ENCODE results near the gene MT1F.

Gene MT1F

DNA sequence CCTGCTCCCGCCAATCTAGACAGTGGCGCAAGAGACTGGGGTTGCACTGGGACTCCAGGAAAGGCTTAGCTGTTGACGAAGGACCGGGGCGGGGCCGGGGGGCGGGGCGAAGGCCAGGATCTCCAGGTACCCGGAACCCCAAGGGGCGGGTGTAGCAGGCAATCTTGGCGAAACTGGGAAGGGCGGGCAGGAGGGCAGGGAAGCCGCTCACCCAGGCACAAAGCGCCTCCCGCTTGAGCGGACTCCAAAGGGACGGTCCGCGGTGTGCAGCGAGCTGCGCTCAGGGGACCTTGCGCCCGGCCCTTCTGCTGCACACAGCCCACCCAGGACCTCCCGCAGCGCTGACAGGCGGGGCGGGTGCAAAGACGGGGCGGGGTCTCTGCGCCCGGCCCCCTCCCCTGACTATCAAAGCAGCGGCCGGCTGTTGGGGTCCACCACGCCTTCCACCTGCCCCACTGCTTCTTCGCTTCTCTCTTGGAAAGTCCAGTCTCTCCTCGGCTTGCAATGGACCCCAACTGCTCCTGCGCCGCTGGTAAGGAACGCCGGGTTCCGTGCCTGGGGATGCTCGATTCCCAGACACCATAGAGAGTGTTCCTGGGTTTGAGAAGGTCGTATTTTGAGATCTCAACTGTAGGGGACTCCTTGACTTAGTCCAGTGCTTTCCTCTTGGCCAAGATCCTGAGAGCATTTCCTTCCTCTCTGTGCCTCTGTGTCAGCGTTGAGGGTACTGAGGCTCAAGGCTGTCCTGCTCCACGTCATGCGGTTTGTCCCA lies at the start of gene MT1F:
TSS of gene MT1F (plus strand) at position 405 of the 772 bp plus-strand sequence. CDS start at position 505, 100 bp downstream.
- DNase-seq (ENCODE audit: insufficient read length, low spot score) (no peak), FAIRE-seq (no peak)
- TF ChIP-seq POLR2A (IDR thresholded peaks at IDR 0.05; ENCODE audit: low read depth, low read length) = no peak

GRCh38 chr16:56608043-56608875 lies 49.5 kb upstream of the MT1F start, which contains the start of gene MT2A:
MT2A (plus strand) TSS chr16:56608584; CDS start chr16:56608656, 72 bp downstream.
- TF ChIP-seq POLR2A (IDR thresholded peaks at IDR 0.05; ENCODE audit: low read depth, low read length) = peak; percentile 94
- DNase-seq (ENCODE audit: insufficient read length, low spot score) = peak; percentile 68
- no peak for FAIRE-seq

GRCh38 chr16:56608876-56609462 lies 48.8 kb upstream of the MT1F start:
- FAIRE-seq = no peak
- TF ChIP-seq POLR2A (IDR thresholded peaks at IDR 0.05; ENCODE audit: low read depth, low read length) = no peak
- no peak for DNase-seq (ENCODE audit: insufficient read length, low spot score)

GRCh38 chr16:56609463-56609921 lies 48.3 kb upstream of the MT1F start:
- no peak for FAIRE-seq
- peak; percentile 40; the same call in 1 of the 2 replicates for TF ChIP-seq POLR2A (IDR thresholded peaks at IDR 0.05; ENCODE audit: low read depth, low read length)
- DNase-seq (ENCODE audit: insufficient read length, low spot score) = no peak

GRCh38 chr16:56610017-56610608 lies 47.6 kb upstream of the MT1F start:
- DNase-seq (ENCODE audit: insufficient read length, low spot score) = no peak
- no peak for FAIRE-seq
- peak; percentile 74 for TF ChIP-seq POLR2A (IDR thresholded peaks at IDR 0.05; ENCODE audit: low read depth, low read length)

DNA sequence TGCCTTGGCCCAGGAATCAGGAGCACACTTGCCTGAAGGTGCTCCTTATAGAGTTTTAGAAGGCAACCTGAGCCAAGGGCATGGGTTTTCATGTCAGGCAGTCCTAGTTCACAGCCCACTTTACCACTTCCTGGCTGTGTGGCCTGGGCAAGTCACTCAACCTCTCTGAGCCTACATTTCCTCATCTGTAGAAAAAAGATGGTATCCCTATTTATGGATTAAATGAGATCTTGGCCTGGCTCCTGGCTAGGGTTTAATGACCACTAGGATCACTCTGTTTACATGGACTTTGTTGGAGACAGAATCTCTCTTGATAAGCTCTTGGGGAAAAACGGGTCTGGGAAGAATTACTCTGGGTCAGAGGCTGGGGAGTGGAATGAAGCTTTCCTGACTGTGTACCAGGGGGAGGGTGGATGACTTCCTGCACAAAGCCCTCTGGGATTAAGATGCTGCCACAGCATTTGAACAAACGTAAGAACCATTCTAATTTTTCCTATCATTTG lies 47.1 kb upstream of the MT1F start:
- TF ChIP-seq POLR2A (IDR thresholded peaks at IDR 0.05; ENCODE audit: low read depth, low read length) = no peak
- DNase-seq (ENCODE audit: insufficient read length, low spot score) (no peak), FAIRE-seq (no peak)

DNA sequence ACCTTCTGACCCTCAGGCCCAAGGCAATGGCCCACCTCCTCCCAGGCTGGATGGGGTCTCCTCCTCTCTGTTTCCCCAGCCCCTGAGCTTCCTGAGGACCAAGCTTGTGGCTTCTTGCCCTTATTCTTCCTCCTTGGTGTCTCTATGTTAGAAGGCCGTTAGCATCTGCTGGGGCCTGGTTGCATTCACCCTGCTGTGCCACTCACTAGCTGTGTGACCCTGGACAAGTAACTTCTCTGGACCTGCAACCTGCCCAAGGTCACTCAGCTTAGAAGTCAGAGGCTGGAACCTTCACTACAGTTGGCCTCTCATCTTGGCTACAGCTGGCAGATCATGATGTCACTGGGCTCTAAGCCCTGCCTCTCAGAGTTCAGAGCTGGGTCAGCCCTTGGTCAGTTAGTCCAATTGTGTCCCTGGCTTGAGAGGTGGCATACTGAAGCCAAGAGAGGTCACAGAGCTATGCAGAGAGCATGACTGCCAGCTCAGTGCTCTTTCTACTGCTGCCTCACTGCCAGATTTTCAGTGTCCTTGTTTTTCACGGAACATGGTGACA lies 46.4 kb upstream of the MT1F start:
- FAIRE-seq (no peak), DNase-seq (ENCODE audit: insufficient read length, low spot score) (no peak)
- no peak for TF ChIP-seq POLR2A (IDR thresholded peaks at IDR 0.05; ENCODE audit: low read depth, low read length)

DNA sequence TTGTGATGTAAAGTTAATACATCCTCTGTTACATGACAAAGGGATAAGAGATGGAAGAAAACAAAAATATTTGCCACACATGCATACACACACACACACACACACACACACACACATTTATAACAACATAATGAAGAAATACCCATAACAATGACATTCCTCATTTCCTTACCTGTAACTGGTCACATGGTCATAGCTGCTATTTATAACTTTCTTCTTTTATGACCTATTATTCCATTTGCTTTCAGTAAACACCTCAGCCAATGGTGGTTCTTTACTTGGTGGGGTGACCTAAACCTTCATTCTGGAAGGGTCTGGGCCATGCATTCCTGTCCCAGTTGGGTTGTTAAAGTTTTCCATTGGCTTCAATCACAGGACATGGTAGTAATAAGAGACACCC lies 44.1 kb upstream of the MT1F start:
- no peak for TF ChIP-seq POLR2A (IDR thresholded peaks at IDR 0.05; ENCODE audit: low read depth, low read length)
- FAIRE-seq (no peak), DNase-seq (ENCODE audit: insufficient read length, low spot score) (no peak)

DNA sequence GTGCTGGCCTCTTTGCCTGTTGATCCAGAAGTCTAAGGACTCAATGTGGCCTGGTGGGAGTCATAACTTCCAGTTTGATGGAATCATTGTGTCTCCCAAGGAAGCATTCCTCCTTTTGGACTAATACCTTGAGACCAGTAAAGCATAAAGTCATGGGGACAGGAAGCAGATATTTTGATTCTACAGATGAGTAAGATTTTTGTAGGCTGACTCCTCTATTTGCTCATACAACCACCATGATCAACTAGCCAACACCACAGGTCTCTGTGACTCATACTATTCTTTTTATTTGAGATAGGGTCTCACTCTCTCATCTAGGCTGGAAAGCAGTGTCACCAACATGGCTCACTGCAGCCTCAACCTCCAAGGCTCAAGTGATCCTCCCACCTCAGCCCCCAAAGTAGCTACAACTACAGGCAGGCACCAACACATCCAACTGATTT lies 43.2 kb upstream of the MT1F start:
- no peak for TF ChIP-seq POLR2A (IDR thresholded peaks at IDR 0.05; ENCODE audit: low read depth, low read length)
- FAIRE-seq (no peak), DNase-seq (ENCODE audit: insufficient read length, low spot score) (peak; percentile 54)

DNA sequence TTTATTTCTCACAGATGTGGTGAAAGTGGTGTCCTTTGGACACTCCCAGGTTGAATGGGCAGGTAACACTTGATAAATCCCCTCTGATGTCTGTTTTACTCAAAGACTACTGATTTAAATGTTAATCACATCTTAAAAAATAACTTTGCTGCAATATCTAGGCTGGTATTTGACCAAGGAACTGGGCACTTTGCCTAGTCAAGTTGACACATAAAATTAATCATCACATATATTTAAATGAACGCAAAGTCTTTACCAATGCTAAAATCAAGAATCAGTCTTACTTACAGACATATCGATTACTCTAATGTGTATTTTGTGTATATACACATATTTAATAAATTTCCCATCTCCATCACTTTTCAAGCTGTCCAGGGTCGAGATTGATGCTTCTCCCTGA lies 42.4 kb upstream of the MT1F start:
- TF ChIP-seq POLR2A (IDR thresholded peaks at IDR 0.05; ENCODE audit: low read depth, low read length) = no peak
- DNase-seq (ENCODE audit: insufficient read length, low spot score) (no peak), FAIRE-seq (no peak)

DNA sequence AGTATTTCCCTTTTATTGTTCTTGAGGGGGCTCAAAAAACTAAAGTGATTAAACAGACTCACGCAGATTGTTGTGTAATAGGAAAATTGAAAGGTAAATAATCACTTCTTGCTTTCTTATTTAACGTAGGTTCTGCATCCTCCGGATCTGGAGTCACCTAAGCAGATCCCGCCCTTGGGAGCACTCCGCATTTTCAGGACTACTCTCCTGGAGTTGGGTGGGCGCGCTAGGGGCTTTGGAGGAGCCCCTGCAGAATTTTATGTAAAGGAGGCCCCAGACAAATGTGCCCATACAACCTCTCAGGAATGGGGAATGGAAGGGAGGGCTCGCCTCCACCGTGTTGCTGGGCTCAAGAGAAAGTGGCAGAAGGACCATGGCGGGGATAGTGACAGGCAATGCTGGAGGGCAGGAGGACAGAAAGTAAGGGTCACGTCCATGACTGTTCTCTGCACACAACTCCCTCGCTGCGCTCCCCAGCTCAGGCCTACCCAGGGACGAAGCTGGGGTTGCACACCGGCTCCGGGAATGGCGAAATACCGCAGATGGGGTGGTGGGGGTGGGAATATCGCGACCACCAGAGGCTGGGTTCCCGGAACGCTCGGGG lies 41.0 kb upstream of the MT1F start:
- FAIRE-seq = no peak

DNA sequence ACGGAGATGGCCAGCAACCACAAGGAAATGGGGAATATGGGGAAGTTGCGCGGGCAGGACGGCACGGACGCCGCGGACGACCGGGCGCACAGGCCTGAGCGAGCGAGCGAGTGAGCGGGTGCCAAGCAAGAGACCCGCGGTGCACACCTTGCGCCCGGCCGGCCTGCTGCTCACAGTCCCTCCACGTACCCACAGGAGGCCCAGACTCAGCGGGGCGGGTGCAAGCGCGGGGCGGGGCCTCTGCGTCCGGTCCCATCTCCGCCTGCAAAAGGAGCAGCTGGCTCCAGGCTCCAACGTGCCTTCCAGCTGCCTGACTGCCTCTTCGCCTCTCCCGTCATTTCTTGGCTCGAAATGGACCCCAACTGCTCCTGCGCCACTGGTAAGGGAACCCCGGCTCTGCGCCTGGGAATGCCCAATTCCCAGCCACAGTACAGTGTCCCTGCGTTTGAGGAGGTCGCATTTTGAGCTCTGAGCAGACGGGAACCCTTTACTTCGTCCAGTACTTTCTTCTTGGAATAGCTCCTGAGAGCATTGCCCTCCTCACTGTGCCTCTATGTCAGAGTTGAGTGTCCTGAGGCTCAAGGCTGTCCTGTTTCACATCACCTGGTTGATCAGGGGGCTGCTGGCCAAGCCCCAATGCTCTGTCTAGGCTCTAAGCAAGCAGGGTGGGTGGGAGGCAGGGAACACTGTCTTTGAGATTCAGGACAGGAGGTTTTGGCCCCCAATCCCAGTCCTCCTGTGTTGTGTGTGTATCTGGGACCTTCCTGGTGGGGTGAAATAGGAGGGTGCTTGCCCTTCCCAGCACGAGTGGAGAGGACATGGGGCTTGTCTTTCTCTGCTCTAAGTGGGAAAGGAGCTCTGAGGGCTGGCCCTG lies 40.3 kb upstream of the MT1F start:
- no peak for DNase-seq (ENCODE audit: insufficient read length, low spot score)
- no peak for TF ChIP-seq POLR2A (IDR thresholded peaks at IDR 0.05; ENCODE audit: low read depth, low read length)
- no peak for FAIRE-seq

More for the DNA sequence above, 41.0 kb upstream of the MT1F start:
- DNase-seq (ENCODE audit: insufficient read length, low spot score) = no peak
- no peak for TF ChIP-seq POLR2A (IDR thresholded peaks at IDR 0.05; ENCODE audit: low read depth, low read length)

All from H54 (cell line).